ENCODE measurements around the gene PPP6R1.
"Not testable (repeated sequence)": the region's sequence is repeated elsewhere in the genome, so short reads cannot be mapped to it uniquely, and the experiment has no call there.

The PPP6R1 gene

GRCh38 chr19:55223291-55224037 lies 35.4 kb downstream of the PPP6R1 start:
- no peak for DNase-seq

DNA sequence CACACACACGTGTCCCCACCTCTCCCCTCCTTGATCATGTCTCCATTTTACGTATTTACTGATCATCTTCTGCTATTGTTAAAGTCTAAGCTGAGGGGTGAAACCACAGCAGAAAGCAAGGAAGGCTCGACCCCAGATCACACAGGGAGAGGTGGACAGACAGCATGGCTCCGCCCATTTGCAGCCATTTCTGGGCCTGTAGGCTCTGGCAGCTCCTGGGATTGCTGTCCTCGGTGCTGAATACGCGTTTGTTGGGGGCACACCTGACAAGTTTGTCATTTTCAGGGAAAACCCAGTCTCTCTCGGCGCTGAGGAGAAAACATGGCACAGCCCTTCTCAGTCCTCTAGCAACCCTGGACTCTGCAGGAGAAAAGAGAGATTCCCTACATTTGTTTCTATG lies 38.3 kb downstream of the PPP6R1 start:
- no peak for DNase-seq

- DNase-seq = peak; percentile 93
These were observed 42.2 kb downstream of the PPP6R1 start for GRCh38 chr19:55216461-55217198.

- no peak for DNase-seq
These were observed 45.3 kb downstream of the PPP6R1 start for GRCh38 chr19:55213547-55213946.

DNA sequence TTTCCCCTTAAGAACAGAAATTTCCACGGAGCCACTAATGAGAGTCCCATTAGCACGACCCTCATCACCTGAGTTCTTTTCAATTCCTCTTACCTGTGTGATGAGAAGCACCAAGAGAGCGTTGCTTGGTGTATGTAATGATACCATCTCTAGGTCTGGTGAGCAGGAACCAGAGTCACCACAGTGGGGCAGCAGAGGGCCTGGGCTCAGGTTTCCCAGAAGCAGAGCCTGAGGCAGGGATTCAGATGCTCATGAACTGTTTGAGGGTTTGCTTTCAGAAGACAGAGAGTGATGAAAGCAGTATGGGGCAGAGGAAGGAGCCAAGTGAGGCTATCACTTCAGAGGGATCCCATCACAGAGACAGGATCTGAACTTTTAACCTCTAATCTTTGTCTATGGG lies 46.4 kb downstream of the PPP6R1 start:
- no peak for DNase-seq

DNA sequence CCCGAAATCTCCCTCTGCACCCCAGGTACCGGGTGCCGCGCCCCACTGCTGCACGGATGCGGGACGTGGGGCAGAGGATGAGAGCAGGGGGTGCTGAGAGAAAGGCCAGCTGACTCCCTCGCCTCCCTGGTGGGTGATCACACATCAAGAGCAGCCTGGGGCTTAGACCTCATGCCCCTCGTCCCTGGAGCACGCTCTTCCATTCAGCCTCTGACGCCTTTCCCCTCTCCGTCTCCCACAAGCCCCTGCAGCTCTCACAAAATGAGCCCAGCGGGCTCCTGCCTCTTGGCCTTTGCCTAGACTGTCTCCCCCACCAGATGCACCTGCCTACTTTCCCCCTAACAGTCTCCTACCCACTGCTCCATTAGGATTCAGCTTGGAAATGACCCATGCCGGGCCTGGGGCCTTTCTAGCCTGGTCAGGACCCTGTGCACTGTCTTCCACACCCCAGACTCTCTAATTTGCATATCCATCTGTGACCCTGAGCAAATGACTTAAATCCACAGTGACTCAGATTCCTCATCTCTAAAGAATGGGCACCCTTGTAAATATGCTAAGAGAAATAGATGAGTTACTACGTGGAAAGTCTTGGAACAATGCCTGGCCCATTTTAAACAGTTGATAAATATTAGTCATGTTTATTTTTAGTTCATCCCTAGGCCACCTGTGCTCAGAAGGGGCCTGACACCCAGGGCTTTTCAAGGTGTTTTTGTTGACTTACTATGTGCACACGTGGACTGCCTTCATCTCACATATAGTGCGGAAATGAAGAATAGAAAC lies 48.9 kb downstream of the PPP6R1 start:
- no peak for DNase-seq

- DNase-seq = no peak
These were observed 49.7 kb downstream of the PPP6R1 start, which contains the start of gene PTPRH for GRCh38 chr19:55208880-55209692. Gene PTPRH, minus strand, starts transcription at chr19:55209501. Its CDS starts 68 bp downstream, at chr19:55209433.

DNA sequence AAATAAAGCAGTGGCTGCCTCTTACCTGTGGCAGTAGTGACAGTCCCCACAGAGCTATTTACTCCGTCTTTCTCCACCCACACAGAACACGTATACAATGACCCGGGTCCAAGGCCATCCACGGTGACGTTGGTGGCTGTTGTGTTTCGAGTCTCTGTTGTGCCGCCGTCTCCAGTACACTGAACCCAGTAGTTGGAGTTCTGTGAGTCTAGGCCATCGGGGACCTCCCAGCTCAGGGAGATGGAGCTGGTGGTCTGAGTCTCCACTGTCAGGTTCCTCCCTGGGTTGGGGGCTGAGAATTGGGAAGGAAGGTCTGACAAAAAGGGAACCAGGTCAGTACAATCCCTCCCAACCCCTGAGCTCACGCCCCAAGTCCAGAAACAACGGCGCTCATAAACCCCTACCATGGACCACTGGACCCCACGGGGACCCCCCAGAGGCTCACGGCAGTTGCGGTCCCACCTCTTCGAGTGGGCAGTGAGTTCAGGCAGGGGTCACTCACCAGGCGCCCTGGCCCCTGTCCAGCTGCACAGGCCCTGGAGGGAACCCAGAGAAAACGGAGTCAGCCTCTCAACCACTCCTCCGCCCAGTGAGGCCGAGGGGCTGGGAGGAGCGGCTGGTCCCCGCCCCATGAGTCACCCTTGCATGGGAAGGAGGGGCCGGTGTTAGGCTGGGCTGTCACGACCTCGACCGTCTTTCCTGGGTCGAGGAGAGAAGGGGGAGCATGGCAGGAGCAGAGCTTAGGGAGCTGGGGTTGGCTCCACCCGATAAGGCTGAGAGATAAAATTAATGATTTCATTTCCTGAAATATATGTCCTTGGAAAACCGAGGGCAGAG lies 51.9 kb downstream of the PPP6R1 start:
- DNase-seq = peak; percentile 71

- DNase-seq = not testable (repeated sequence)
These were observed 56.6 kb downstream of the PPP6R1 start for GRCh38 chr19:55202199-55202598.

- DNase-seq = no peak
These were observed 59.1 kb downstream of the PPP6R1 start for GRCh38 chr19:55199620-55200204.

DNA sequence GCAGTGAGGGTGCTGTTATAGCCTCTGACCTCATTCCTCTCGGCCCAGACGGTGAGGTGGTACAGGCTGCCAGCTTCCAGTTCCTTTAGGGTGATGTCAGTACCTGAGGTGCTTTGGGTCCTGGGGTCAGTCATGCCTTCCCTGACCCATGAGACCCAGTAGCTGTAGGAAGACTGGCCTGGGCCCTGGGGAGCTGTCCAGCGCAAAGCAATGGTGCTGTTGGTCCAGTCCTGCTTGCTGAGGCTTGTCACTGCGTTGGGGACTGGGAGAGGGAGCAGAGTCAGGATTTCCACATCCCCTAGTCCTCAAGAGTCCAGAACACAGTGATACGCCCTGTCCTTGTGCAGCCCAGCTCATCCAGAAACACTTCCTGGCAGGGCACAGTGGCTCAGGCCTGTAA lies 60.2 kb downstream of the PPP6R1 start:
- no peak for DNase-seq

- no peak for DNase-seq
These were observed 61.3 kb downstream of the PPP6R1 start for GRCh38 chr19:55197528-55197927.

- DNase-seq = no peak
These were observed 62.0 kb downstream of the PPP6R1 start for GRCh38 chr19:55196803-55197202.

- DNase-seq = no peak
These were observed 65.3 kb downstream of the PPP6R1 start for GRCh38 chr19:55193481-55193880.

GRCh38 chr19:55189403-55189835 lies 69.4 kb downstream of the PPP6R1 start:
- DNase-seq = no peak

- no peak for DNase-seq
These were observed 70.2 kb downstream of the PPP6R1 start for GRCh38 chr19:55188625-55189024.

GRCh38 chr19:55186080-55186479 lies 72.7 kb downstream of the PPP6R1 start:
- no peak for DNase-seq

GRCh38 chr19:55181740-55182139 lies 77.1 kb downstream of the PPP6R1 start:
- no peak for DNase-seq

Data from DMS79 treated with DMSO at 0.1 percent for 48 hours (cell line).